Skin epidermis (tissue), 12 donors: Measurements from ENCODE around the gene IQSEC1.

ENCODE experiments used
- H3K27ac ChIP-seq, 21 experiments: fragments of 200-600 bp; sonication (generic) in 11 of 21; one replicate each; pipeline ENCODE4 v1.5.0; 2020; ENCODE audit warnings: mild to moderate bottlenecking in 3 of 21, inconsistent platforms in 2 of 21, moderate library complexity in 2 of 21
- H3K4me3 ChIP-seq, 7 experiments: fragments of 200-600 bp; sonication (generic) in 2 of 7; one replicate each; pipeline ENCODE4 v1.5.0; 2020; ENCODE audit warnings: inconsistent platforms in 2 of 7, mild to moderate bottlenecking in 2 of 7, moderate library complexity in 1 of 7

Gene IQSEC1

GRCh38 chr3:12898290-12898964 lies 174.8 kb downstream of the IQSEC1 start:
- Histone ChIP-seq H3K27ac (no peak overlapping the region), H3K4me3 (no peak overlapping the region)

DNA sequence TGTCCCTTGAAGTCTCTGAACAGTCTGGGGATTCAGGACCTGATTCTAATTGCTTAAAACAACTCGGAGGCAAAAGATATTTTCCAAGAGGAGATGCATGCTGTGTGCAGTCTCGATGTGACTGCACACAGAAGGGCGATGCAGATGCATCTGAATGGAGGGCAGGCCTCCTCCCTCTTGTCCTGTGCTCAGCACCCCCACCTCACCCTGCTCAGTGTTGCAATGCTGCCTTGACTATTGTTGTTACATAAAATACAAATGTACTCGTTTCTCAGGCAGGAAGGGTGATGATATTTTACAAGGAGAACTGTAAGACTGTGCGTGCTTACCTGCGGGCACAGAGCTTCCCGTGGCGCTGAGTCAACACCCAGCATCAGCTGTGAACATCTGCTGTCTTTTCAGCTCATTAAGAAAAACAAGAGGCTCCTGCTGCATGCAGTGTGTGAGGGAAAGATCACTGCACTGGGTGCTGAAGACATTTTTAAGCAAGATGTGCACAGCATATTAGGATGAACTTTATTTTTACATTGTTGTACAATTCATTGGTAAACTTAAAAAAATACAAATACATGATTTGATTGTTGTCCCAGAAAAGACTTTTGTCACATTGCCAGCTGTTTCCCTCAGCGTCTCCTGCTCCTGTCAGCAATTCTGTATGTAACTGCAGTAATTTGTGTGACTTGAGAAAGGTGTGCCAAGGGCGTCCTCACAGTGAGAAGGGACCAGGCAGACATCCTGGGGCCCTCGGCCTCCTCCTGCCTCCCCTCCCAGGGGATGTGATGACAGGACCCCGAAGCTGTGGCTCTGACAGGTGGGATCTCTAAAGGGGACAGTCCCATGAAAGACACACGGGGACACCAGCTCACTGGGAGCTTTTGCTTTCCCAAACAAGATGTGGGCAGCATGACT lies 175.6 kb downstream of the IQSEC1 start:
- no peak overlapping the region for H3K27ac ChIP-seq
- H3K4me3 ChIP-seq, result no peak overlapping the region

- H3K27ac ChIP-seq, result no peak overlapping the region
Observed at GRCh38 chr3:12896063-12896985, 176.9 kb downstream of the IQSEC1 start.

GRCh38 chr3:12895391-12896062 lies 177.7 kb downstream of the IQSEC1 start:
- Histone ChIP-seq H3K27ac (no peak overlapping the region), H3K4me3 (no peak overlapping the region)

More at GRCh38 chr3:12896063-12896985, 176.9 kb downstream of the IQSEC1 start:
- no peak overlapping the region for H3K4me3 ChIP-seq

DNA sequence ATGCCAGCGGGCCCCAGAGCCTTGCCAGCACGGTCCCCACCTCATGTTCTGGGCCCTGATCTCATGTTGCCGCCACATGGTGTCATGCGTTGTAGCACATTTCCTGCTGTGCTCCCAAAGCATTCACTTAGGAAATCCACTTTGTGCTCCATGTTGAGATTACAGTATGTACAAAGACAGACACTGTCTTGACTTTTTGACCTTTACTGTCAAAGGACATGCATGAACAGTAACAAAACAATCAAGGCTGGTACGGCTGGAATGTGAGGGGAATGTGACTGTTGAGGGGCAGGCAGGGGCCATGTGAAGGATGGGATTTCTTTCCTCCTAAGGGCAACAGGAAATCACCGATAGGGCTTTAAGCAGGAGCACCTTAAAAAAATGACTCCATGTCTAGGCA lies 178.6 kb downstream of the IQSEC1 start:
- H3K27ac ChIP-seq, result no peak overlapping the region
- H3K4me3 ChIP-seq, result no peak overlapping the region

- no peak overlapping the region for H3K4me3 ChIP-seq
- no peak overlapping the region for H3K27ac ChIP-seq
Observed at GRCh38 chr3:12893852-12894251, 179.4 kb downstream of the IQSEC1 start.

- Histone ChIP-seq H3K27ac (no peak overlapping the region), H3K4me3 (no peak overlapping the region)
Observed at GRCh38 chr3:12893247-12893646, 180.0 kb downstream of the IQSEC1 start.

DNA sequence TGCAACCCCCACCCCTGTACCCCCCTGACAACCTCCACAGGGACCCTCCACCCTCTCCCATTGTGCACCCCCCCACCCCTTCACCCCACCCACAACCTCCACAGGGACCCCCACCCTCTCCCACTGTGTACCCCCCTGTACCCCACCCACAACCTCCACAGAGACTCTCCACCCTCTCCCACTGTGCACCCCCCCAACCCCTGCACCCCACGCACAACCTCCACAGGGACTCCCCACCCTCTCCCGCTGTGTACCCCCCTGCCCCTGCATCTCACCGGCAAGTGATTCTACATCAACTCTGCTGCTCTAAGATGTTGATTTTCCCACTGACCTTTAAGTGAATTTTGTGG lies 180.4 kb downstream of the IQSEC1 start:
- Histone ChIP-seq H3K27ac (no peak overlapping the region), H3K4me3 (no peak overlapping the region)

- no peak overlapping the region for H3K4me3 ChIP-seq
- no peak overlapping the region for H3K27ac ChIP-seq
Observed at GRCh38 chr3:12891985-12892839, 181.0 kb downstream of the IQSEC1 start.

- no peak overlapping the region for H3K4me3 ChIP-seq
- no peak overlapping the region for H3K27ac ChIP-seq
Observed at GRCh38 chr3:12891391-12891984, 181.7 kb downstream of the IQSEC1 start.

GRCh38 chr3:12890610-12891390 lies 182.4 kb downstream of the IQSEC1 start:
- H3K27ac ChIP-seq, result no peak overlapping the region
- H3K4me3 ChIP-seq, result no peak overlapping the region

GRCh38 chr3:12886736-12887135 lies 186.5 kb downstream of the IQSEC1 start:
- no peak overlapping the region for H3K4me3 ChIP-seq

GRCh38 chr3:12886106-12886679 lies 187.0 kb downstream of the IQSEC1 start:
- H3K4me3 ChIP-seq, result no peak overlapping the region

More at GRCh38 chr3:12886736-12887135, 186.5 kb downstream of the IQSEC1 start:
- no peak overlapping the region for H3K27ac ChIP-seq

GRCh38 chr3:12885583-12885930 lies 187.7 kb downstream of the IQSEC1 start:
- Histone ChIP-seq H3K27ac (no peak overlapping the region), H3K4me3 (no peak overlapping the region)

More at GRCh38 chr3:12886106-12886679, 187.0 kb downstream of the IQSEC1 start:
- no peak overlapping the region for H3K27ac ChIP-seq

- H3K4me3 ChIP-seq, result no peak overlapping the region
- no peak overlapping the region for H3K27ac ChIP-seq
Observed at GRCh38 chr3:12884790-12885582, 188.2 kb downstream of the IQSEC1 start.

GRCh38 chr3:12884186-12884680 lies 189.0 kb downstream of the IQSEC1 start:
- H3K27ac ChIP-seq, result no peak overlapping the region

More at GRCh38 chr3:12884186-12884680, 189.0 kb downstream of the IQSEC1 start:
- no peak overlapping the region for H3K4me3 ChIP-seq
